ENCODE measurements around the gene BUD31. TPM values are rescaled to one million over a fixed set of nuclear protein-coding genes. Genes with fewer than 3 reads are reported as not detected.

Gene BUD31
- total RNA-seq, 1 experiment from 2014 or later: 104 TPM

GRCh38 chr7:99424932-99425730, 16.4 kb downstream of the BUD31 start:
- H3K23me2 ChIP-seq (ENCODE audit: insufficient read length, low read depth, low read length, poor library complexity, severe bottlenecking): no peaks in the 10 kb centered on the region
- H3K9ac ChIP-seq (ENCODE audit: extremely low read depth, insufficient read length, low read length): no peak overlapping the region
- no peak overlapping the region for H3K4me2 ChIP-seq (ENCODE audit: insufficient read depth, insufficient read length, low read length)
- no peaks in the 10 kb centered on the region for H3K27me3 ChIP-seq (ENCODE audit: insufficient read depth, low read length)
- Mint-ChIP-seq H3K9me3 (no peaks in the 10 kb centered on the region), H3K4me3 (no peak overlapping the region), H3K4me1 (peaks cover 8% of the 10 kb centered on the region in 2 experiments), H3K36me3 (ENCODE audit: insufficient read depth in 1 of 3, low read depth in 3 of 3) (peaks cover 54 to 79% (median 73%) of the 10 kb centered on the region in 3 experiments), H3K27ac (peak overlapping the region in 2 of 3 experiments; percentile 61 to 76; a peak in 1 of 7 replicates), H3K27me3 (ENCODE audit: low read depth) (no peaks in the 10 kb centered on the region)
- no peak for DNase-seq
- no peak overlapping the region; the same call in 1 of the 2 replicates for H3K14ac ChIP-seq (ENCODE audit: insufficient read depth, low read length)
- no peak overlapping the region for H2BK5ac ChIP-seq (ENCODE audit: insufficient read length, low read length)
- H3K56ac ChIP-seq (ENCODE audit: insufficient read length, low read depth, low read length): no peak overlapping the region
- H2BK15ac ChIP-seq (ENCODE audit: low read depth, low read length): no peak overlapping the region
- H4K5ac ChIP-seq (ENCODE audit: insufficient read length, low read depth, low read length): no peak overlapping the region
- H3K9me3 ChIP-seq (ENCODE audit: control insufficient read depth, low read depth, low read length): no peaks in the 10 kb centered on the region
- H3K4me1 ChIP-seq (ENCODE audit: insufficient read depth, low read length): no peaks in the 10 kb centered on the region
- no peaks in the 10 kb centered on the region for H4K20me1 ChIP-seq (ENCODE audit: control insufficient read depth, insufficient read depth, insufficient read length)
- H2AFZ ChIP-seq (ENCODE audit: low read length): no peak overlapping the region
- no peak overlapping the region for H2BK12ac ChIP-seq (ENCODE audit: insufficient read length, low read depth, low read length)
- H2BK120ac ChIP-seq (ENCODE audit: low read depth, low read length, poor library complexity, severe bottlenecking): no peak overlapping the region
- H3K23ac ChIP-seq (ENCODE audit: insufficient read length, low read depth, low read length): no peak overlapping the region
- no peak overlapping the region for H3K4ac ChIP-seq (ENCODE audit: low read depth, low read length)
- H3K18ac ChIP-seq (ENCODE audit: insufficient read length, low read depth, low read length): no peak overlapping the region
- no peaks in the 10 kb centered on the region for H3K79me1 ChIP-seq (ENCODE audit: insufficient read depth, low read depth, low read length, poor library complexity, severe bottlenecking)
- no peak for TF ChIP-seq CTCF (conservative IDR thresholded peaks at IDR 0.05)
- H4K91ac ChIP-seq (ENCODE audit: insufficient read length, low read depth, low read length): no peak overlapping the region
- no CpG with 5 or more reads among the region's 24 CpGs for WGBS (ENCODE audit: extremely low coverage, insufficient read length, low lambda C conversion rate)
- no peak overlapping the region for H4K8ac ChIP-seq (replicated peaks; ENCODE audit: insufficient read length, low read depth, low read length)
- no peak overlapping the region for H2BK20ac ChIP-seq (ENCODE audit: low read depth, low read length, poor library complexity, severe bottlenecking)
- H2AK5ac ChIP-seq (ENCODE audit: insufficient read length, low read length): no peak overlapping the region
- no peak overlapping the region for H3K27ac ChIP-seq (ENCODE audit: insufficient read length, low read depth, low read length)
- H3T11ph ChIP-seq (ENCODE audit: low read length): no peak overlapping the region
- H3K79me2 ChIP-seq (ENCODE audit: insufficient read depth, low read length): no peaks in the 10 kb centered on the region

Measured in H9 (cell line).